ENCODE data around the gene ZNF460. TPM values are rescaled to one million over a fixed set of nuclear protein-coding genes. Genes with fewer than 3 reads are reported as not detected.

ZNF460 gene
- total and polyA plus RNA-seq, 2 of the 4 experiments (the other 2 are of a cell fraction) = 3.6 to 55.2 TPM

DNA sequence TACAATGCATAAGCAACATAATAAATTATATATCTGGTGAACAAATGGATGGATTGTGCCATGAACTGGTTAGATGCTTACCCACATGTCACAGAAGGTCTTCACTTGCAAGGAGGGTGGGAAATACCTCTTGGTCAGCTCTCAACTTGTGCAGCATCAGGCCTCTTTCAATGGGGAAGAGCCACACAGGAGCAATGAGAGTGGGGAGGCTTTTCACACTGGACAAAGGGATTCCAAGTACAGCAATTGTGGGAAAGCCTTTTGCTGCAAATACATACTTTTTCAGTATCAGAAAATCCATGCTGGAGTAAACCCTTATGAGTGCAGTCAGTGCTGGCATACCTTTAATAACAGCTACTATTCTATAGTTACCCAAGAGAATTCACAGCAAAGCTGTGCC is 28.2 kb downstream of the ZNF460 start:
- H2AFZ ChIP-seq (replicated peaks; ENCODE audit: low read length, poor library complexity) = no peak overlapping the region
- H3K79me1 ChIP-seq (ENCODE audit: low read depth in 1 of 2, low read length in 2 of 2) = peaks cover 0 to 10% of the 10 kb centered on the region in 2 experiments; a peak in 1 of 4 replicates
- no peak overlapping the region for H3K23ac ChIP-seq (ENCODE audit: low read depth, low read length)
- POLR2A ChIA-PET (ENCODE audit: unreplicated experiment) = no interaction called here
- H3K18ac ChIP-seq (ENCODE audit: low read depth, low read length) = no peak overlapping the region
- no peak overlapping the region for H3K56ac ChIP-seq (ENCODE audit: extremely low read depth, insufficient read depth, low read length)
- H3K4me2 ChIP-seq (ENCODE audit: low read depth, low read length) = no peak overlapping the region
- no peak overlapping the region for H4K91ac ChIP-seq (ENCODE audit: insufficient read depth, low read depth, low read length)
- CTCF ChIA-PET = no interaction called here
- H2BK120ac ChIP-seq (ENCODE audit: low read depth, low read length) = no peak overlapping the region
- no peak overlapping the region for H3K27ac ChIP-seq (ENCODE audit: insufficient read depth, low read length)
- intact Hi-C loops (cut with micrococcal nuclease) = no loop called here
- no peak overlapping the region for H3K4ac ChIP-seq (ENCODE audit: low read depth, low read length)
- dilution Hi-C loops (cut with HindIII; ENCODE audit: low sequenced_read_pairs, unreplicated experiment) = no loop called here
- no peak overlapping the region for H2BK5ac ChIP-seq (ENCODE audit: low read depth, low read length, poor library complexity, severe bottlenecking)
- no peaks in the 10 kb centered on the region for H3K4me1 ChIP-seq (ENCODE audit: control insufficient read depth, insufficient read depth, low read length)
- no peak overlapping the region for H2BK20ac ChIP-seq (ENCODE audit: low read depth, low read length)
- DNase-seq (no peak), ATAC-seq (ENCODE audit: low read depth) (no peak)
- H2AK5ac ChIP-seq (ENCODE audit: low read depth, low read length) = no peak overlapping the region
- H3K27me3 ChIP-seq (ENCODE audit: control insufficient read depth, insufficient read depth, low read length) = no peaks in the 10 kb centered on the region; the same call in 1 of the 2 replicates
- H4K8ac ChIP-seq (ENCODE audit: low read depth in 2 of 2, low read length in 2 of 2) = no peak overlapping the region
- H2BK15ac ChIP-seq (ENCODE audit: low read depth, low read length) = no peak overlapping the region
- H3K36me3 ChIP-seq (ENCODE audit: control insufficient read depth, insufficient read depth, low read length) = peaks cover 3% of the 10 kb centered on the region
- no peak overlapping the region for H3K14ac ChIP-seq (replicated peaks; ENCODE audit: low read depth, low read length)
- H4K5ac ChIP-seq (ENCODE audit: low read depth, low read length) = no peak overlapping the region
- H4K20me1 ChIP-seq (ENCODE audit: insufficient read depth, low read length) = no peaks in the 10 kb centered on the region; the same call in 1 of the 2 replicates
- no peak for TF ChIP-seq FOS (IDR thresholded peaks at IDR 0.05; ENCODE audit: low read depth, low read length)
- TF ChIP-seq, protein P1, sequence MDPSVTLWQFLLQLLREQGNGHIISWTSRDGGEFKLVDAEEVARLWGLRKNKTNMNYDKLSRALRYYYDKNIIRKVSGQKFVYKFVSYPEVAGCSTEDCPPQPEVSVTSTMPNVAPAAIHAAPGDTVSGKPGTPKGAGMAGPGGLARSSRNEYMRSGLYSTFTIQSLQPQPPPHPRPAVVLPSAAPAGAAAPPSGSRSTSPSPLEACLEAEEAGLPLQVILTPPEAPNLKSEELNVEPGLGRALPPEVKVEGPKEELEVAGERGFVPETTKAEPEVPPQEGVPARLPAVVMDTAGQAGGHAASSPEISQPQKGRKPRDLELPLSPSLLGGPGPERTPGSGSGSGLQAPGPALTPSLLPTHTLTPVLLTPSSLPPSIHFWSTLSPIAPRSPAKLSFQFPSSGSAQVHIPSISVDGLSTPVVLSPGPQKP (IDR thresholded peaks at IDR 0.05; ENCODE audit: borderline replicate concordance, low read depth, low read length) = no peak
- TF ChIP-seq SMC3 (IDR thresholded peaks at IDR 0.05; ENCODE audit: low read depth, low read length) = no peak
- TF ChIP-seq BHLHE40 (IDR thresholded peaks at IDR 0.05; ENCODE audit: low read depth, low read length) = no peak
- TF ChIP-seq CEBPB (IDR thresholded peaks at IDR 0.05; ENCODE audit: low read depth, low read length) = no peak
- no peak for TF ChIP-seq RAD21 (IDR thresholded peaks at IDR 0.05; ENCODE audit: low read length)
- TF ChIP-seq RFX5 (IDR thresholded peaks at IDR 0.05; ENCODE audit: low read depth, low read length) = no peak
- TF ChIP-seq, protein P2, sequence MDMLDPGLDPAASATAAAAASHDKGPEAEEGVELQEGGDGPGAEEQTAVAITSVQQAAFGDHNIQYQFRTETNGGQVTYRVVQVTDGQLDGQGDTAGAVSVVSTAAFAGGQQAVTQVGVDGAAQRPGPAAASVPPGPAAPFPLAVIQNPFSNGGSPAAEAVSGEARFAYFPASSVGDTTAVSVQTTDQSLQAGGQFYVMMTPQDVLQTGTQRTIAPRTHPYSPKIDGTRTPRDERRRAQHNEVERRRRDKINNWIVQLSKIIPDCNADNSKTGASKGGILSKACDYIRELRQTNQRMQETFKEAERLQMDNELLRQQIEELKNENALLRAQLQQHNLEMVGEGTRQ (IDR thresholded peaks at IDR 0.05; ENCODE audit: low read depth, low read length) = no peak
- no peak for TF ChIP-seq NFE2L2 (IDR thresholded peaks at IDR 0.05; ENCODE audit: low read depth, low read length)
- no peak for TF ChIP-seq MAZ (IDR thresholded peaks at IDR 0.05; ENCODE audit: borderline replicate concordance, low read depth, low read length)
- no peak for TF ChIP-seq POLR2A (IDR thresholded peaks at IDR 0.05; ENCODE audit: low read depth, low read length)
- no peak for TF ChIP-seq MXI1 (IDR thresholded peaks at IDR 0.05; ENCODE audit: borderline replicate concordance, low read depth, low read length)
- TF ChIP-seq, protein P3, sequence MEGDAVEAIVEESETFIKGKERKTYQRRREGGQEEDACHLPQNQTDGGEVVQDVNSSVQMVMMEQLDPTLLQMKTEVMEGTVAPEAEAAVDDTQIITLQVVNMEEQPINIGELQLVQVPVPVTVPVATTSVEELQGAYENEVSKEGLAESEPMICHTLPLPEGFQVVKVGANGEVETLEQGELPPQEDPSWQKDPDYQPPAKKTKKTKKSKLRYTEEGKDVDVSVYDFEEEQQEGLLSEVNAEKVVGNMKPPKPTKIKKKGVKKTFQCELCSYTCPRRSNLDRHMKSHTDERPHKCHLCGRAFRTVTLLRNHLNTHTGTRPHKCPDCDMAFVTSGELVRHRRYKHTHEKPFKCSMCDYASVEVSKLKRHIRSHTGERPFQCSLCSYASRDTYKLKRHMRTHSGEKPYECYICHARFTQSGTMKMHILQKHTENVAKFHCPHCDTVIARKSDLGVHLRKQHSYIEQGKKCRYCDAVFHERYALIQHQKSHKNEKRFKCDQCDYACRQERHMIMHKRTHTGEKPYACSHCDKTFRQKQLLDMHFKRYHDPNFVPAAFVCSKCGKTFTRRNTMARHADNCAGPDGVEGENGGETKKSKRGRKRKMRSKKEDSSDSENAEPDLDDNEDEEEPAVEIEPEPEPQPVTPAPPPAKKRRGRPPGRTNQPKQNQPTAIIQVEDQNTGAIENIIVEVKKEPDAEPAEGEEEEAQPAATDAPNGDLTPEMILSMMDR (conservative IDR thresholded peaks at IDR 0.05; ENCODE audit: low read depth, low read length) = no peak
- no peak for TF ChIP-seq RCOR1 (IDR thresholded peaks at IDR 0.05; ENCODE audit: insufficient replicate concordance, low read length)
- no peak for TF ChIP-seq MAFK (IDR thresholded peaks at IDR 0.05; ENCODE audit: low read depth, low read length)
- no peak overlapping the region for H3K9ac ChIP-seq (ENCODE audit: low read depth, low read length)
- H2AK9ac ChIP-seq (replicated peaks; ENCODE audit: low read depth, low read length, poor library complexity) = no peak overlapping the region
- no peak overlapping the region for H3K4me3 ChIP-seq (ENCODE audit: insufficient read depth, low read depth, low read length)
- no TSS peak for BruUV-seq (replicated peaks)
- no peaks in the 10 kb centered on the region for H3K9me1 ChIP-seq (ENCODE audit: insufficient read depth, low read length)
- in situ Hi-C loops (cut with MboI; ENCODE audit: low sequenced_read_pairs) = no loop called here
- H3K9me3 ChIP-seq (ENCODE audit: control insufficient read depth, insufficient read depth, low read length) = peaks cover 2% of the 10 kb centered on the region

Data from IMR-90 (cell line).